ENCODE measurements around the gene PRKCA.

PRKCA gene

DNA sequence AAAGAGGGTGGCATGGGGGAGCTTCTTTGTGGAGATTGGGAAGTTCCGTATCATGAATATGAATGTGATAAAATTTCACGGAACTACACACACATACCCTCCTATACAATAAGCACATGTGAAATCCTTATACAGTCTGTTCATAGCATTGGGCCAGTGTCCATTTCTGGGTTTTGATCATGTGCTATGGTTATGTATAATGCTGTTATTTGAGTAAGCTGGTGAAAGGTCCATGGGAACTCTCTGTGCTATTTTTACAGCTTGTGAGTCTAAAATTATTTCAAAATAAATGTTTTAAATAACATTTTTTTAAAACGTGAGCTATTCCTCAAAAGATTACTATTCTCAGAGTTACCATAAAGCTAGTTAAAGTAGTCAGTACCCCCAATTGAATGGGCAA lies 327.3 kb downstream of the PRKCA start:
- Histone ChIP-seq H3K14ac (ENCODE audit: low read length) (no peak overlapping the region), H3K9me3 (replicated peaks in 1 of 2; ENCODE audit: control insufficient read depth in 2 of 2, insufficient read depth in 1 of 2, low read depth in 1 of 2, low read length in 2 of 2) (no peaks in the 10 kb centered on the region), H3K9ac (ENCODE audit: low read depth, low read length, poor library complexity) (no peak overlapping the region), H2BK12ac (ENCODE audit: low read length) (no peak overlapping the region), H2BK5ac (ENCODE audit: low read length) (no peak overlapping the region), H3K27me3 (ENCODE audit: control insufficient read depth in 3 of 3, insufficient read depth in 3 of 3, low read depth in 1 of 3, low read length in 3 of 3) (no peaks in the 10 kb centered on the region), H4K91ac (ENCODE audit: low read depth, low read length, poor library complexity) (no peak overlapping the region), H2BK120ac (ENCODE audit: low read depth, low read length) (no peak overlapping the region), H3K4ac (ENCODE audit: low read length) (no peak overlapping the region), H2AFZ (ENCODE audit: low read length) (no peak overlapping the region), H3K18ac (ENCODE audit: low read length) (no peak overlapping the region), H3K4me3 (ENCODE audit: low read length in 2 of 2) (no peak overlapping the region), H4K8ac (ENCODE audit: low read depth, low read length) (no peak overlapping the region), H2BK15ac (ENCODE audit: low read length) (no peak overlapping the region), H3K79me1 (ENCODE audit: low read depth, low read length) (no peaks in the 10 kb centered on the region), H3K23ac (ENCODE audit: low read depth, low read length, poor library complexity) (no peak overlapping the region), H2AK5ac (ENCODE audit: low read depth, low read length) (no peak overlapping the region), H3K27ac (replicated peaks; ENCODE audit: low read length) (no peak overlapping the region), H3K4me1 (ENCODE audit: control insufficient read depth in 2 of 2, insufficient read depth in 1 of 2, low read depth in 1 of 2, low read length in 2 of 2) (no peaks in the 10 kb centered on the region), H3K36me3 (replicated peaks in 1 of 2; ENCODE audit: control insufficient read depth in 2 of 2, insufficient read depth in 2 of 2, low read length in 2 of 2) (no peaks in the 10 kb centered on the region), H3K4me2 (ENCODE audit: insufficient read depth, low read length, poor library complexity, severe bottlenecking) (no peak overlapping the region)
- no CpG with 5 or more reads among the region's 3 CpGs for WGBS, 2 donors (ENCODE audit: extremely low coverage in 2 of 2, insufficient read length in 2 of 2, insufficient replicate concordance in 1 of 2)
- no peak for DNase-seq (ENCODE audit: low spot score)

DNA sequence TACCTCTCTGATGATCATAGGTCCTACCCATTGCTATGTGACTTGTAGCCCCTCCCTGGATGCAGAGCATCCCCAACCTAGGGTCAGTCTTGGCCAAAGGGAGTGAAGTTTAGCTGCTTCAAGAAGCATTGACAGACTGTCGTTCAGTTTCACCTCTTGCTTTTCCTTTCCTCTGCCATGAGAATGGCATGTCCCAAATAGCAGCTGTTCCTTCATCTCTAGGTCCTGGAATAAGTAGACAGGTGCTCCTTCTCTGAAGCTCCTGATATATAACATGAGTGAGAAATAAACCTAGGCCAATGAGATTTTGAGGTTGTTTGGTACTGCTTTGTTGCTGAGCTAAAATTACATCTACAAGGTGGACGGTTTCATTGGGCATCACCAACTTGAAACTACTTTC lies 328.0 kb downstream of the PRKCA start:
- WGBS, 2 donors (ENCODE audit: extremely low coverage in 2 of 2, insufficient read length in 2 of 2, insufficient replicate concordance in 1 of 2) = no CpG with 5 or more reads among the region's 2 CpGs
- no peak overlapping the region for H2BK15ac ChIP-seq (ENCODE audit: low read length)
- H3K4me3 ChIP-seq (ENCODE audit: low read length in 2 of 2) = no peak overlapping the region
- no peaks in the 10 kb centered on the region for H3K9me3 ChIP-seq (replicated peaks in 1 of 2; ENCODE audit: control insufficient read depth in 2 of 2, insufficient read depth in 1 of 2, low read depth in 1 of 2, low read length in 2 of 2)
- no peak for DNase-seq (ENCODE audit: low spot score)
- no peak overlapping the region for H3K14ac ChIP-seq (ENCODE audit: low read length)
- no peak overlapping the region for H3K23ac ChIP-seq (ENCODE audit: low read depth, low read length, poor library complexity)
- H2AFZ ChIP-seq (ENCODE audit: low read length) = no peak overlapping the region
- H3K9ac ChIP-seq (ENCODE audit: low read depth, low read length, poor library complexity) = no peak overlapping the region
- H2BK5ac ChIP-seq (ENCODE audit: low read length) = no peak overlapping the region
- no peak overlapping the region for H2BK12ac ChIP-seq (ENCODE audit: low read length)
- no peak overlapping the region for H4K8ac ChIP-seq (ENCODE audit: low read depth, low read length)
- no peak overlapping the region for H3K4me2 ChIP-seq (ENCODE audit: insufficient read depth, low read length, poor library complexity, severe bottlenecking)
- H4K91ac ChIP-seq (ENCODE audit: low read depth, low read length, poor library complexity) = no peak overlapping the region
- no peak overlapping the region for H2AK5ac ChIP-seq (ENCODE audit: low read depth, low read length)
- H3K27ac ChIP-seq (replicated peaks; ENCODE audit: low read length) = no peak overlapping the region
- no peaks in the 10 kb centered on the region for H3K4me1 ChIP-seq (ENCODE audit: control insufficient read depth in 2 of 2, insufficient read depth in 1 of 2, low read depth in 1 of 2, low read length in 2 of 2)
- no peaks in the 10 kb centered on the region for H3K27me3 ChIP-seq (ENCODE audit: control insufficient read depth in 3 of 3, insufficient read depth in 3 of 3, low read depth in 1 of 3, low read length in 3 of 3)
- H2BK120ac ChIP-seq (ENCODE audit: low read depth, low read length) = no peak overlapping the region
- H3K79me1 ChIP-seq (ENCODE audit: low read depth, low read length) = no peaks in the 10 kb centered on the region
- no peaks in the 10 kb centered on the region for H3K36me3 ChIP-seq (replicated peaks in 1 of 2; ENCODE audit: control insufficient read depth in 2 of 2, insufficient read depth in 2 of 2, low read length in 2 of 2)
- no peak overlapping the region for H3K18ac ChIP-seq (ENCODE audit: low read length)
- H3K4ac ChIP-seq (ENCODE audit: low read length) = no peak overlapping the region

DNA sequence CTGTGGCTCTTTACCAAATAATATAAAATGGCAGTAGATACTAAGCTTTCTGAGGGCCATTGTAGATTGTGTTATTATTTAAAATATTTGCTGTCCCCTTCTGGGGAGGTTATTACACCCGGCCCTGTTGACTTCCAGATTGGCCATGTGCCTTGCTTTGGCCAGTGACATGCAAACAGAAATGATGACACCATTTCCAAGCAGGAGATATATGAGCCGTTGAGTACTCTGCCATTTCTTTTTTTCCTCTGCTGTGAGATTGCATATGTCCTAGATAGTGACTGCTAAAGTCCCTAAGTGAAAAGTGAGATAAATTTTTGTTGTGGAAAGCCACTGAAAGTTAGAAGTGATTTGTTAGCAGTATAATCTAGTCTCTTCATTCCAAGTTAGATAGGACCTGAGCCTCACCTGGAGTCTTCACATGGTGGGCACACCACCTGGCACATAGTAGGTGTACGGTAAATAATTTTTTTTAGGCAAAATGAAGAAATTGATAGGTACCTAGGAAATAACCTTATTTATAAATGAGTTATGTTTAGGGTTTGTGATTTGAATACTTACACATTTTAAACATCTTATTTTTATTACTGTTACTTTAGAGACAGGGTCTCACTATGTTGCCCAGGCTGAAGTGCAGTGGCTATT lies 328.5 kb downstream of the PRKCA start:
- H2BK15ac ChIP-seq (ENCODE audit: low read length) = no peak overlapping the region
- no peak overlapping the region for H3K4me2 ChIP-seq (ENCODE audit: insufficient read depth, low read length, poor library complexity, severe bottlenecking)
- no peaks in the 10 kb centered on the region for H3K36me3 ChIP-seq (replicated peaks in 1 of 2; ENCODE audit: control insufficient read depth in 2 of 2, insufficient read depth in 2 of 2, low read length in 2 of 2)
- WGBS, 2 donors (ENCODE audit: extremely low coverage in 2 of 2, insufficient read length in 2 of 2, insufficient replicate concordance in 1 of 2) = no CpG with 5 or more reads among the region's 3 CpGs
- no peak overlapping the region for H3K4me3 ChIP-seq (ENCODE audit: low read length in 2 of 2)
- no peak overlapping the region for H2BK5ac ChIP-seq (ENCODE audit: low read length)
- H3K18ac ChIP-seq (ENCODE audit: low read length) = no peak overlapping the region
- no peaks in the 10 kb centered on the region for H3K79me1 ChIP-seq (ENCODE audit: low read depth, low read length)
- H2BK12ac ChIP-seq (ENCODE audit: low read length) = no peak overlapping the region
- H3K27me3 ChIP-seq (ENCODE audit: control insufficient read depth in 3 of 3, insufficient read depth in 3 of 3, low read depth in 1 of 3, low read length in 3 of 3) = no peaks in the 10 kb centered on the region
- no peak overlapping the region for H2BK120ac ChIP-seq (ENCODE audit: low read depth, low read length)
- no peak overlapping the region for H3K4ac ChIP-seq (ENCODE audit: low read length)
- no peaks in the 10 kb centered on the region for H3K4me1 ChIP-seq (ENCODE audit: control insufficient read depth in 2 of 2, insufficient read depth in 1 of 2, low read depth in 1 of 2, low read length in 2 of 2)
- no peak overlapping the region for H4K91ac ChIP-seq (ENCODE audit: low read depth, low read length, poor library complexity)
- H3K14ac ChIP-seq (ENCODE audit: low read length) = no peak overlapping the region
- H3K27ac ChIP-seq (replicated peaks; ENCODE audit: low read length) = no peak overlapping the region
- no peak overlapping the region for H4K8ac ChIP-seq (ENCODE audit: low read depth, low read length)
- no peak overlapping the region for H2AFZ ChIP-seq (ENCODE audit: low read length)
- no peak for DNase-seq (ENCODE audit: low spot score)
- no peak overlapping the region for H3K23ac ChIP-seq (ENCODE audit: low read depth, low read length, poor library complexity)
- no peaks in the 10 kb centered on the region for H3K9me3 ChIP-seq (replicated peaks in 1 of 2; ENCODE audit: control insufficient read depth in 2 of 2, insufficient read depth in 1 of 2, low read depth in 1 of 2, low read length in 2 of 2)
- no peak overlapping the region for H2AK5ac ChIP-seq (ENCODE audit: low read depth, low read length)
- H3K9ac ChIP-seq (ENCODE audit: low read depth, low read length, poor library complexity) = no peak overlapping the region

DNA sequence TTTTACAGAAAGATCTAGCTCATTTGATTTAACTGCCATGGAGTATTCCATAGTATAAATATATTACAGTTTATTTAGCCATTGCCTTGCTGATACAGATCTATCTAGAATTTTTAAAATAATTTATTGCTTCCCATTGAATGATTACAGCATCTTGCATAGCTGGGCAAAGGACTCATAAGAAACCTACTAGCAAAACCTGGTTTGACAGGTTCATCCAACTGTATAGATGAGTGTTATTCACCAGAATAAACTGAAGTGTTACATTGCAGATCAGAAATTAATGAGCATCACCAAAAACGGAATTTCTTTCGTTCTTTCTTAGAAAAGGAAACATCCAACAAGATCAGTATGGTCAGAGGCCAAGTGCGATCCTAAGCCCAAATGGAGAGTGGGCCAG lies 330.3 kb downstream of the PRKCA start:
- Histone ChIP-seq H3K79me1 (ENCODE audit: low read depth, low read length) (no peaks in the 10 kb centered on the region), H3K23ac (ENCODE audit: low read depth, low read length, poor library complexity) (no peak overlapping the region), H3K4me3 (ENCODE audit: low read length in 2 of 2) (no peak overlapping the region), H4K91ac (ENCODE audit: low read depth, low read length, poor library complexity) (no peak overlapping the region), H3K27ac (replicated peaks; ENCODE audit: low read length) (no peak overlapping the region), H2AK5ac (ENCODE audit: low read depth, low read length) (no peak overlapping the region), H2BK5ac (ENCODE audit: low read length) (no peak overlapping the region), H3K18ac (ENCODE audit: low read length) (no peak overlapping the region), H3K9me3 (replicated peaks in 1 of 2; ENCODE audit: control insufficient read depth in 2 of 2, insufficient read depth in 1 of 2, low read depth in 1 of 2, low read length in 2 of 2) (no peaks in the 10 kb centered on the region), H3K14ac (ENCODE audit: low read length) (no peak overlapping the region), H3K4ac (ENCODE audit: low read length) (no peak overlapping the region), H3K27me3 (ENCODE audit: control insufficient read depth in 3 of 3, insufficient read depth in 3 of 3, low read depth in 1 of 3, low read length in 3 of 3) (no peaks in the 10 kb centered on the region), H2BK120ac (ENCODE audit: low read depth, low read length) (no peak overlapping the region), H2BK15ac (ENCODE audit: low read length) (no peak overlapping the region), H3K36me3 (replicated peaks in 1 of 2; ENCODE audit: control insufficient read depth in 2 of 2, insufficient read depth in 2 of 2, low read length in 2 of 2) (no peaks in the 10 kb centered on the region), H2AFZ (ENCODE audit: low read length) (no peak overlapping the region), H2BK12ac (ENCODE audit: low read length) (no peak overlapping the region), H3K9ac (ENCODE audit: low read depth, low read length, poor library complexity) (no peak overlapping the region), H3K4me1 (ENCODE audit: control insufficient read depth in 2 of 2, insufficient read depth in 1 of 2, low read depth in 1 of 2, low read length in 2 of 2) (no peaks in the 10 kb centered on the region), H3K4me2 (ENCODE audit: insufficient read depth, low read length, poor library complexity, severe bottlenecking) (no peak overlapping the region), H4K8ac (ENCODE audit: low read depth, low read length) (no peak overlapping the region)
- DNase-seq (ENCODE audit: low spot score) = no peak
- WGBS, 2 donors (ENCODE audit: extremely low coverage in 2 of 2, insufficient read length in 2 of 2, insufficient replicate concordance in 1 of 2) = no CpG with 5 or more reads among the region's 3 CpGs

Data from neuronal stem cell (in vitro differentiated cells).